T-cell (primary cell): ENCODE results near the gene ALDH2. TPM values are rescaled to one million over a fixed set of nuclear protein-coding genes. Genes with fewer than 3 reads are reported as not detected.
"Not testable (repeated sequence)": the region's sequence is repeated elsewhere in the genome, so short reads cannot be mapped to it uniquely, and the experiment has no call there.

Source experiments
- ATAC-seq, 4 experiments: fragments of 200-7000 bp in 3 of 4; fragments of 150-1000 bp in 1 of 4; cut with Tn5 transposase; replicated peaks in 1 of 4; 1 replicate in 3 of 4; 2 replicates in 1 of 4; pipeline ENCODE4 v1.10.0; 2021; ENCODE audit warnings: moderate library complexity in 3 of 4, mild to moderate bottlenecking in 2 of 4, moderate number of reproducible peaks in 1 of 4
- CTCF ChIA-PET, 2 donors: fragments of 300-600 bp; sonication (Branson Sonifier 250); formaldehyde crosslinking; loops; one replicate each; lab custom pipeline; 2022; ENCODE audit warnings: antibody characterized with exemption in 2 of 2; lab: Charles Lee
- POLR2A ChIA-PET, 2 donors: fragments of 300-600 bp; sonication (Branson Sonifier 250); formaldehyde crosslinking; loops; one replicate each; lab custom pipeline; 2022; ENCODE audit warnings: antibody characterized with exemption in 2 of 2; lab: Charles Lee
- DNase-seq, 35 experiments: peaks; one replicate each; pipeline versions ENCODE4 v3.0.0 to v3.0.0-alpha.2; 2013 to 2023
- H3K27ac ChIP-seq: one replicate; pipeline ENCODE4 v1.5.1; 2013; ENCODE audit warnings: low read length
- H3K27me3 ChIP-seq, 2 experiments: replicated peaks in 1 of 2; 1 replicate in 1 of 2; 2 replicates in 1 of 2; pipeline versions ENCODE4 v1.6.1 to v1.7.0; 2013; ENCODE audit warnings: low read length in 1 of 2, mixed read lengths in 1 of 2; ENCODE audit not compliant: control insufficient read depth in 2 of 2, insufficient read depth in 2 of 2; ENCODE audit errors: extremely low read depth in 1 of 2
- H3K36me3 ChIP-seq, 2 donors: 1 replicate in 1 of 2; 2 replicates in 1 of 2; pipeline versions ENCODE4 v1.6.1 to v1.7.0; 2013; ENCODE audit warnings: low read length in 1 of 2; ENCODE audit not compliant: control insufficient read depth in 2 of 2, insufficient read depth in 1 of 2; ENCODE audit errors: extremely low read depth in 1 of 2
- H3K4me1 ChIP-seq, 2 experiments: 1 replicate in 1 of 2; 2 replicates in 1 of 2; pipeline versions ENCODE4 v1.6.1 to v1.7.0; 2013; ENCODE audit warnings: low read length in 2 of 2, mixed read lengths in 1 of 2; ENCODE audit not compliant: insufficient read depth in 2 of 2, control insufficient read depth in 1 of 2; ENCODE audit errors: extremely low read depth in 1 of 2
- H3K4me3 ChIP-seq, 2 donors: 1 replicate in 1 of 2; 2 replicates in 1 of 2; pipeline versions ENCODE4 v1.5.1 to v1.7.0; 2013; ENCODE audit warnings: mild to moderate bottlenecking in 2 of 2, low read length in 1 of 2, moderate library complexity in 1 of 2; ENCODE audit not compliant: control insufficient read depth in 1 of 2; ENCODE audit errors: extremely low read depth in 1 of 2
- H3K9me3 ChIP-seq: 2 replicates; pipeline ENCODE4 v1.7.0; 2013
- H3K27ac Mint-ChIP-seq, 2 donors: one replicate each; pipeline ENCODE4 v1.8.0; 2020 to 2021; ENCODE audit warnings: mild to moderate bottlenecking in 2 of 2, mixed read lengths in 2 of 2
- H3K27me3 Mint-ChIP-seq, 2 donors: one replicate each; pipeline ENCODE4 v1.8.0; 2021 to 2022; ENCODE audit warnings: mixed read lengths in 2 of 2
- H3K36me3 Mint-ChIP-seq: one replicate; pipeline ENCODE4 v1.8.0; 2021; ENCODE audit warnings: mixed read lengths
- H3K4me1 Mint-ChIP-seq, 3 donors: one replicate each; pipeline ENCODE4 v1.8.0; 2020 to 2022; ENCODE audit warnings: mixed read lengths in 3 of 3, mild to moderate bottlenecking in 1 of 3
- H3K4me3 Mint-ChIP-seq, 3 donors: one replicate each; pipeline ENCODE4 v1.8.0; 2020 to 2022; ENCODE audit warnings: mild to moderate bottlenecking in 3 of 3, mixed read lengths in 3 of 3, moderate library complexity in 3 of 3
- H3K9me3 Mint-ChIP-seq, 3 donors: one replicate each; pipeline ENCODE4 v1.8.0; 2020 to 2022; ENCODE audit warnings: mixed read lengths in 3 of 3
- WGBS: methylation state at CpG from one replicate; pipeline ENCODE4 v1.1.5; 2013; ENCODE audit warnings: missing lambda C conversion rate; ENCODE audit not compliant: insufficient coverage; 5-methylcytosine and 5-hydroxymethylcytosine counted together
- total RNA-seq, 35 experiments: library from RNA in 6 of 35; stranded (reverse) in 6 of 35; fragments of 120-200 nt in 1 of 35; gene quantifications; one replicate each; pipeline versions ENCODE4 v1.2.1 to v1.2.4 and lab custom pipeline; 2013 to 2026

Gene ALDH2
- total RNA-seq, 5 donors from 2014 or later (not counting 1 experiment from before 2014, with no cell fraction given), result 1.3 to 3.5 (median 2.5) TPM

DNA sequence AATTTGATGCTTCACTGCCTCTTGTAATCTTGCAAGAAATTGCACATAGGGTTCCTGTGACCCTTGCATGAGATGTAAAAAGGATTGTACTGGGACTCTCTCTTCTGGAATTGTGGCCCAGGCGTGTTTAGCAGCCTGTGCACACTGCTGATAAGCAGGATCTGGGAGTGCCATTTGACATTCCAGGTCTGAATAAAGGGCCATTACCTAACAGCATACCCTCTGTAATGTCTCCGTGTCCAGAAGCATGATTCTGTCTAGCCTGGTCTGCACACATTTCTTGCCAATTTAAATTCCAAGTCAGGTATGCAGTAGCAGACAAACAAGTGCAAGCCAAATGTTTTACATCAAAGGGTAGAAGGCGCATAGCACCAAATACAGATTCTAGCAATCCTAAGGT is 57.2 kb downstream of the ALDH2 start:
- peaks cover 0 to 15% of the 10 kb centered on the region in 2 experiments for H3K27me3 ChIP-seq
- 50% methylated on average over 2 of the region's 3 CpGs for WGBS
- Mint-ChIP-seq H3K27ac (no peak overlapping the region), H3K9me3 (no peaks in the 10 kb centered on the region), H3K27me3 (peaks cover 7 to 18% of the 10 kb centered on the region in 2 donors), H3K4me1 (peaks cover 0 to 3% (median 0%) of the 10 kb centered on the region in 3 donors), H3K36me3 (no peaks in the 10 kb centered on the region), H3K4me3 (no peak overlapping the region)
- DNase-seq (no peak), ATAC-seq (no peak)
- H3K4me3 ChIP-seq, result no peak overlapping the region
- ChIA-PET POLR2A (no interaction called here), CTCF (interaction anchor here in 1 of 2 donors (0.9 to 1.0 kb wide), 2 partner anchors 11 to 190 kb away, joined by 3 to 5 read pairs; no protein-coding TSS in a partner anchor)
- no peaks in the 10 kb centered on the region for H3K9me3 ChIP-seq
- no peak overlapping the region for H3K27ac ChIP-seq
- H3K4me1 ChIP-seq, result no peaks in the 10 kb centered on the region
- no peaks in the 10 kb centered on the region for H3K36me3 ChIP-seq

DNA sequence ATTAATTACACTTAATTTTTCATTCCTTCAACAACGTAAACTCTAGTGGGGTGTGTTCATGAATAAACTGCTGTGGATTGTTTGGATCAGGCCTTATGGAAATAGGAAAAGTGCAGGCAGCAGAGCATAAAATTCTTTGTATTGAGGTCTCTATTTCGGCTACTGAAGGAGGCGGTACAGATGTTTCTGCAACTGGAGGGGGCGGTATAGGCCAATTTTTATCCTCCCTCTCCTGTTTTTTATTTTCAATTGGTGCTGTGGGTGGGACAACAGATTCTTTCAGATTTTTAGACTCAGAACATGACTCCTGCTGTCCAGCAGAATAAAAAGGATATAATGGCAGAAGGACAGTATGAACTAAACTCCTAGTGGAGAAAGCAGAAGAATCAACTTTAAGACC is 57.6 kb downstream of the ALDH2 start:
- DNase-seq, H3K9me3 Mint-ChIP-seq, H3K27ac Mint-ChIP-seq, CTCF ChIA-PET, H3K4me3 Mint-ChIP-seq, H3K36me3 Mint-ChIP-seq, H3K4me1 Mint-ChIP-seq, ATAC-seq, H3K27ac ChIP-seq, H3K4me1 ChIP-seq, POLR2A ChIA-PET, H3K4me3 ChIP-seq, H3K36me3 ChIP-seq, H3K9me3 ChIP-seq: not testable (repeated sequence)
- WGBS, result no CpG with 5 or more reads among the region's 4 CpGs
- peaks cover 0 to 15% of the 10 kb centered on the region in 2 experiments for H3K27me3 ChIP-seq
- peaks cover 7 to 18% of the 10 kb centered on the region in 2 donors for H3K27me3 Mint-ChIP-seq

DNA sequence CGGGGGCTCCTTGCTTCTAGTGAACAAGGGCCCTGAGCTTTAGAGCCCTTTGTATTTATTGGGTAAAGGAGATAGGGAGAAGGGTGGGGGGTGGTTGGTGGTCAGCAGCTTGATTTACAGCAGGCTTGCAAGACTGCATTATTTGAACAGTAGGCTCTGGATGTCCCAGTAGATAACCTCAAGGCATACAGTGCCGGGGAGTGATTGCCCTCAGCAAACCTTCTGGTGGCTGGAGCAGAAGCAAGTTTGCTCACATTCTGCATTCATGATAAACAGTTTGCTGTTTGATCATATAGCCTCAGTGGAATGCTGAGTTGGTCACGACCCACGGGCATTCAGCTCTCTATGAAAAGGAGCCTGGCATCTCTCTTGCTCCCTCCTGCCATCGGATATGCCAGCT is 58.8 kb downstream of the ALDH2 start:
- Mint-ChIP-seq H3K4me1 (peaks cover 0 to 3% (median 0%) of the 10 kb centered on the region in 3 donors), H3K36me3 (no peaks in the 10 kb centered on the region), H3K27me3 (peaks cover 7 to 14% of the 10 kb centered on the region in 2 donors), H3K9me3 (no peaks in the 10 kb centered on the region), H3K27ac (no peak overlapping the region), H3K4me3 (no peak overlapping the region)
- no peak for DNase-seq
- Histone ChIP-seq H3K27ac (no peak overlapping the region), H3K4me3 (no peak overlapping the region), H3K36me3 (no peaks in the 10 kb centered on the region), H3K4me1 (no peaks in the 10 kb centered on the region), H3K9me3 (no peaks in the 10 kb centered on the region), H3K27me3 (peaks cover 0 to 15% of the 10 kb centered on the region in 2 experiments)
- no peak for ATAC-seq
- ChIA-PET CTCF (interaction anchor here in 1 of 2 donors (0.5 kb wide), 1 partner anchor 11 kb away, joined by 3 read pairs; no protein-coding TSS in a partner anchor), POLR2A (no interaction called here)
- WGBS, result 88% methylated on average over 5 of the region's 5 CpGs

DNA sequence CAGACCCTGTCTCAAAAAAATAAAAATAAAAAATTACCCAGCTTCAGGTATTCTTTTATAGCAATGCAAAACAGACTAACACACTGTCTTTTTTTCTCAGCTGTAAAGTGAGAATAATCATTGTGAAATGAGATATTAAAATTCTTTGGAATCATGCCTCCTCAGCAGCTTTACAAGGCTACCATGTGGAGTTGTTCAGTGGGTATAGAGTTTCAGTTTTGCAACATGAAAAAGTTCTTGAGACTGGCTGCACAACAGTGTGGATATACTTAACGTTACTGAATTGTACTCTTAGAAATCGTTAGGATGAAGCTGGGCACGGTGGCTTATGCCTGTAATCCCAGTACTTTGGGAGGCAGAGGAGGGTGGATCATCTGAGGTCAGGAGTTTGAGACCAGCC is 59.6 kb downstream of the ALDH2 start:
- peaks cover 7 to 11% of the 10 kb centered on the region in 2 donors for H3K27me3 Mint-ChIP-seq

DNA sequence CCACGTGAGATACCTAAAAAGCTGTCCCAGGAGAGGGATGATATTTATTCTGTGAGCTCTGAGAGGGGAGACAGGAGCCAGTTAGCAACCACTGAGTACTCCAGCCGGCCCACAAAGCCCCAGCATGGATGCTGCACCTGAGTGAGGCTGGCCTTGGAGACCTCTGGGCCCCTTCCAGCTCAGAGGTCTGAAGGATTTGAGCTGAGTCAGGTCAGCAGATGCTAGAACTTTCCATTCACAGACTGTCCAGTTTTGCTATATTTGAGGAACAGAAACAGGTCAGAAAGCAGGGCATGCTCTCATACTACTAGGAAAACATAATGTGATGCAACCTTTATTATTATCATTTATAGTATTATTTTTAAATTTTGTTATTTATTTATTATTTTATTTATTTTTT is 60.3 kb downstream of the ALDH2 start:
- Histone ChIP-seq H3K4me3 (no peak overlapping the region), H3K27me3 (peaks cover 0 to 15% of the 10 kb centered on the region in 2 experiments), H3K4me1 (no peaks in the 10 kb centered on the region), H3K27ac (no peak overlapping the region), H3K36me3 (no peaks in the 10 kb centered on the region), H3K9me3 (no peaks in the 10 kb centered on the region)
- no peak for DNase-seq
- POLR2A ChIA-PET, result no interaction called here
- no peak for ATAC-seq
- H3K9me3 Mint-ChIP-seq, result no peaks in the 10 kb centered on the region
- H3K27ac Mint-ChIP-seq, result no peak overlapping the region
- no peak overlapping the region for H3K4me3 Mint-ChIP-seq
- no peaks in the 10 kb centered on the region for H3K36me3 Mint-ChIP-seq
- 60% methylated on average over 1 of the region's 2 CpGs for WGBS
- H3K27me3 Mint-ChIP-seq, result peaks cover 7% of the 10 kb centered on the region in 2 donors
- CTCF ChIA-PET, result no interaction called here
- H3K4me1 Mint-ChIP-seq, result peaks cover 0 to 3% (median 0%) of the 10 kb centered on the region in 3 donors

More for the DNA sequence above, 59.6 kb downstream of the ALDH2 start:
- CTCF ChIA-PET, result no interaction called here
- Histone ChIP-seq H3K9me3 (no peaks in the 10 kb centered on the region), H3K4me1 (no peaks in the 10 kb centered on the region), H3K4me3 (no peak overlapping the region), H3K27me3 (peaks cover 0 to 15% of the 10 kb centered on the region in 2 experiments), H3K27ac (no peak overlapping the region), H3K36me3 (no peaks in the 10 kb centered on the region)
- Mint-ChIP-seq H3K36me3 (no peaks in the 10 kb centered on the region), H3K27ac (no peak overlapping the region), H3K4me3 (no peak overlapping the region), H3K4me1 (peaks cover 0 to 3% (median 0%) of the 10 kb centered on the region in 3 donors), H3K9me3 (no peaks in the 10 kb centered on the region)
- POLR2A ChIA-PET, result no interaction called here
- WGBS, result no CpG with 5 or more reads among the region's 3 CpGs
- ATAC-seq, result no peak
- DNase-seq, result no peak

- ChIA-PET POLR2A (no interaction called here), CTCF (no interaction called here)
- peaks cover 0 to 3% (median 0%) of the 10 kb centered on the region in 3 donors for H3K4me1 Mint-ChIP-seq
- H3K27ac Mint-ChIP-seq, result no peak overlapping the region
- H3K36me3 ChIP-seq, result no peaks in the 10 kb centered on the region
- no peak overlapping the region for H3K27ac ChIP-seq
- no peak for ATAC-seq
- peaks cover 0 to 15% of the 10 kb centered on the region in 2 experiments for H3K27me3 ChIP-seq
- H3K4me3 ChIP-seq, result no peak overlapping the region
- H3K9me3 ChIP-seq, result no peaks in the 10 kb centered on the region
- H3K4me3 Mint-ChIP-seq, result no peak overlapping the region
- no peak for DNase-seq
- H3K36me3 Mint-ChIP-seq, result peaks cover 3% of the 10 kb centered on the region
- H3K4me1 ChIP-seq, result no peaks in the 10 kb centered on the region
- peaks cover 4 to 9% of the 10 kb centered on the region in 2 donors for H3K27me3 Mint-ChIP-seq
- no peaks in the 10 kb centered on the region for H3K9me3 Mint-ChIP-seq
- no CpG with 5 or more reads among the region's 4 CpGs for WGBS
These were observed 61.2 kb downstream of the ALDH2 start for GRCh38 chr12:111827907-111828306.
